ENCODE data around the gene CELSR2.
A peak's percentile ranks its signal among the peaks of the same experiment; 100 is the strongest.
"Not testable (repeated sequence)": the region's sequence is repeated elsewhere in the genome, so short reads cannot be mapped to it uniquely, and the experiment has no call there.

Gene CELSR2

DNA sequence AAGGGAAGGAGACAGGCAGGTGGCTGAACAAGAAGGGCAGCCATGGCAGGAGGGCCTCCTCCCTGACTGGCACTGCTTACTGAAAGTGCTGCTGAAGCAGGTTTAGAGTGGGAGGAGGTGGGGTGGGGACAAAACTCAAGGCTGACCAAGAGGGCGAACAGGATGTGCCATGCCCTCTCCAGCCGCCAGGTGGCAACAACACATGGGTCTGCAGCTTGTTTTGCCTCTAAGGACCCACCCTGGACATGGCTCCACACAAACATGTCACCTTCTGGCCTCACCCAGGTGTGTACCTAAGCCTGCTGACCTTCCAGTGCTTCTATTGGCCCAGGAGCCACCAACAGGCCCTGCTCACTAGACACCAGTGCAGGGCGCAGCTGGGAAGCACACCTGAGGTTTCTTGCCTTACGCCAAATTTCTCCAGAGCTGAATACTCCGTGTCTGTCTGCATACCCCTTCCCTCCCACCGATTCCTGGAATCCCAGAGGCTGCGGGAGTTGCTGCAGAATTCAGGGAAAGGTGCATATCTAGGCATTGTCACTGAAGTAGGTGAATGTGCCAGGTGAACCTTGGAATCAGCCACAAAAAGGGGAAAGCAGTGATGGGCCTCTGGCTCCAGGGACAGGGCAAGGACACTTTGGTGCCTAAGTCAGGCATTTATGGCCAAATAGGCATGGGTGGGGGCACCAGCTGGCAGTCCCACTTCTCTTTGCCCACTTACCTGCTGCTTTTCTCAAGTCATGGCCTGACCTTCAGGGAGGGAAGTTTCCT lies 28.3 kb downstream of the CELSR2 start:
- no peak for DNase-seq (ENCODE audit: low read depth)

DNA sequence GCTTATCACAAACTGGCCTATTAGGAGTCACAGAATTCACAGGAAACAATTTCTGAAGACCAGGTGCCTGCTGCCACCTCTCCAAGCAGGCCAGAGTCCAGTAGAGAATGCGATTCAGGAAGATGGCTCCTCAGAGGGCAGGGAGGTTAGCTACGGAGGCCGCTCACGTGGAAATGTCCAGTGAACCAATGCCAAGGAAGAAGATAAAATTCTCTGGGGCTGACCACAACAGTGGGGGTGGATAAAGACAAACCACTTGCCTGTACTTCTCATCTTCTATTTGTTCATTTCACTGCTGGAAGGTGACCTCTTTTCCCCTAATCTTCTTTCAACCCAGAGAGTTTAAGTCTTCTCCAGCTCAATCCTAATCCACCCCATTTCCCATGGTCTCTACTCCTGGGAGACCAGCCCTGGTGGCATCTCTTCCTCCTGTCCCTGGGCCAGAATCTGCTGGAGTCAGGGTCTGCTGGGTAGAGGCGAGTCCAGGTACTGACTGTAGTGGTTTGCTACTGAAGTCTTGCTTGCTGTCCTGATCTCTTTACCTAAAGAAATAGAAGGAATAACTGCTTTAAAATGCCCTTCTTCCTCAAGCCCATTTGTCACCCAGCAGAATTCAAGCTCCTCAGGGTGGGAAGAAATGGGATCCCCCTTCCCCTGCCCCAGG lies 30.4 kb downstream of the CELSR2 start:
- DNase-seq (ENCODE audit: low read depth): no peak

DNA sequence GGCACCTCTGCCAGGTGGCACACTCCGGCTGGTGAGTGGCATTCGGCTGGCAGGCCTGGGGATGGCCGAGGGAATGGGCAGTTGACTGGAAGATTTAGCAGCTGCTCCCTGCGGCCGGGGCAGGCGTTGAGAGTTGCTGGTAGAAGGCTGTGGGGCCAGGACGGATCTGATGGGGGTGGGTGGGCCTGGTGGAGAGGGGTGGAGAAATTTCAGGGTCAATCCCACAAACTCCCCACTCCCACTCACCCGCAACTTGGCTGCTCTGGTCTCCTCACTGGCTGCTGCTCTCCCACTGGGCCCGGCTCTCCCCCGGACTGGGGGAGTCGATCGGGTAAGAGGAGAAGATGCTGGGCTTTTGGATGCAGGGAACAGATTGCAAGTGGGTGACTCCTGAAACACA lies 31.5 kb downstream of the CELSR2 start:
- DNase-seq (ENCODE audit: low read depth): no peak

DNA sequence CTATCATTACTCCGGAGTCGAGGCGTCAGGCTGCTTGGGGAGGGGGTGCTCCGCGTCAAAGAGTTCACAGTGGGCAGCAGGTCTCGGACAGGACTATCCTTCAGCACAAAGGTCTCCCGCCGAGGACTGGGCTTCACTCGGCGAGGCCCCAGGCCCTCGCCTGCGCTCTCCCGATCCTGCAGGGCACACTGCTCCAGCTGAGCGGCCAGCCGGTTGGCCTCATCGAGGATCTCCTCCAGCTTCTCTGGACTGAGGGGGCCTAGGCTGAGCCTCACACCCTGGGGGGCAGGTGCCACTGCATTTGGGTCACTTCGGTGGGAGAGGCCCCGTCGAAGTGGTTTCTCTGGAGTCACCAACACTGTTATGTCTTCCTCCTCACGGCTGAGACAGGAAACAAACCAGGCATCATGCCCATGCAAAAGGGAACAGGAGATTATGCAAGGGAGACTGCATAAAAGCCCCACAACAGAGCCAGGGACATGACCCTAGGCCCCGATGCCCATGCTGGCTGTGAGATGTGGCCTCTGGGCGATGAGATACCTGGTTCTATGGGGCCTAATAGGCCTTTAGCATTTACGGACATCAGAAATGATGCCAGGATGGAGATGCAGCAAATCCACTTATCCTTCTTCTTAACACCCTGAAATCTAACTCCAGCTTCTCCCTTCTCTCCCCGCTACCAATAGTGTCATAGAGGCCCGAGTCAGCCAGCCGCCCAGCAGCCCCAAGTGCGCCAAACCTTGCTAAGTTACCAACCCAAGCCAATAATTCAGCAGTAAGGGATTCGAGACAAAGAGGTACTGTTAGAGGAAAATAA lies 32.5 kb downstream of the CELSR2 start:
- DNase-seq (ENCODE audit: low read depth): no peak

DNA sequence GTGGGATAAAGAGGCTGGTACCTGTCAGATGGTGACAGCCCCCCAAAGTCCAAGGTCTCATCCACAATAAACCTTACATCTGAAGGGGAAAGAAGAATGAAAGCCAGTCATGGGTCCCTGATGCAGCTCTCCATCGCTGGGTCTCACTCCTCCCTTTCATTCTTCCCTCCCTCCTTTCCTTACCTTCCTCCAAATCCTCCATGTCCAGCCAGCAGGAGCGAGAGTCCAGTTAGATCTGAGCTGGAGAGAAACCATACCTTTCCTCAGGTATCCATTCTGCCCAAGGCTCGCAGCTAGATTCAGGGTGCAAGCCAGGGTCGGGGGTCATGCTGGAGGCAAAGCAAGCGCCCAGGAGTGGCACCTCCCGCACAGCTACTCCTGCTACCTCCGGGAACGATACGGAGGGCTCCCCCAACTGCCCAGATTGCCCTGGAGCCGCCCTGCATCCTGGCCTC lies 33.2 kb downstream of the CELSR2 start:
- no peak for DNase-seq (ENCODE audit: low read depth)

DNA sequence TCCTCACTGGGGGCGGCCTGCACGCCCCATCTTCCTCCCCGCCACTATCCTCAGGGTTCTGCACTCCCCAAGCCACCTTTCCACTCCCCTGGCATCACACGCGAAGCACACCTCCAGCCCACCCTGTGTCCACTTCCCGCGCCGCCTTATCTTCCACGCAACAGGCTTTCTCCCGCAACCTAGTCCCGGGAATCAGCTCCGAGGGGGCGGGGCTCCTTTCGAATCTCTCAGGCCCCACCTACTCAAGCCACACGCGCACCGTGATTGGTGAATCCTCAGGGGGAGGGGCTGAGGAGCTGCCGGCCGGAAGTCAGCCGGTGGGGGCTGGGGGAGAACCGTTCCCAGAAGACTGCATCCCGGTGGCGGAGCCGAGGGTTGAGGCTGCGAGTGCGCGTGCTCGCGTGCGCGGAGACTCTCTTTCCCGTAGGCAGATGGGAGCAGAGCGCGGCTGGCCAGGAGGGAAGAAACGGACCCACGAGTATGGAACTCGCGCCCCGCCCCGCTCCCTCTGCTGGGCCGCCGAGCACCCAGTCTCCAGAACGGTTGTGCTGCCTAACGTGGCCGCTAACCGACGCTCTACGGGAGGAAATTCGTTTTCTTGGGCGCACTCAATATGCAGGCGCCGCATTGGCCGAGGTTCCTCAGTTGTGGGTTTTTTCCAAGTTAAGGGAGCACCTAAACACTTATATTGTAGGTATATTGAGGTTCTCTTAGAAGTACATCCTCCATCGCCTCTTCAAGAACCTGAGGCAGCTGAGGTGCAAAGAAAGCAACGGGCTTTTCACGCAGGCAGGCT lies 33.8 kb downstream of the CELSR2 start, which contains the start of gene PSRC1:
Gene PSRC1, minus strand, starts transcription at position 194 of the 796 bp plus-strand sequence.
- DNase-seq (ENCODE audit: low read depth): peak; percentile 80

DNA sequence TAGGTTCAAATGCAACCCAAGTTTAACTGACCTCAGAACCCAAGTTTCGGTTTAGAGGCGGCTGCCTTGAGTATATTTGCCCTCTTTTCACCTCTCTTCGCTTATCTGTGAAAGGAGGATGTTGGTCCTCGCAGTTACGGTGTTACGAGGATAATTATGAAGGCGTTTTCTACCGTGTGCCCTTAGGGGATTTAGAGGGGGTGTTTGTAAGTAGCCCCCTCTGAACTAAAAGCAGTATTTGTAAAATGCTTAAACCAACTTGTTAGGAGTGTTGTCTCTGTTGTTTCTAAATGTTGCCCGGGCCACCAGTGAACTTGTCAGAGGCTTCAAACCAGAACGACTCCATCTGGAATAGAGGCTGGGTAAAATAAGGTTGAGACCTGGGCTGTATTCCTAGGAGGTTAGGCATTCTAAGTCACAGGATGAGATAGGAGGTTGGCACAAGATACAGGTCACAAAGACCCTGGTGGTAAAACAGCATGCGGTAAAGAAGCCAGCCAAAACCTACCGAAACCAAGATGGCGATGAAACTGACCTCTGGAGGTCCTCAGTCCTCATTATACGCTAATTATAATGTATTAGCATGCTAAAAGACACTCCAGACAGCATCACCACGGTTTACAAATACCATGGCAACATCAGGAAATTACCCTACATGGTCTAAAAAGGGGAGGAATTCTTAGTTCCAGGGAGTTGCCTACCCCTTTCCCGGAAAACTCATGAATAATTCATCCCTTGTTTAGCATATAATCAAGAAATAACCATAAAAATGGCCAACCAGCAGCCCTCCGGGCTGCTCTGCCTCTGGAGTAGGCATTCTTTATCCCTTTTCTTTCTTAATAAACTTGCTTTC lies 34.6 kb downstream of the CELSR2 start:
- DNase-seq (ENCODE audit: low read depth): no peak

DNA sequence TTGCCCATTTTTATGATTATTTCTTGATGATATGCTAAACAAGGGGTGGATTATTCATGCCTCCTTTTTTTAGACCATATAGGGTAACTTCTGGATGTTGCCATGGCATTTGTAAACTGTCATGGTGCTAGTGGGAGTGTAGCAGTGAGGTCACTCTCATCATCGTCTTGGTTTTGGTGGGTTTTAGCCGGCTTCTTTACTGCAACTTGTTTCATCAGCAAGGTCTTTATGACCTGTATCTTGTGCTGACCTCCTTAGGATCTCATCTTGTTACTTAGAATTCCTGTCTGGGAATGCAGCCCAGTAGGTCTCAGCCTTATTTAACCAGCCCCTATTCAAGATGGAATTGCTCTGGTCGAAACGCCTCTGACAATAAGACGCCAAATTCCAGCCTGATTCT lies 37.4 kb downstream of the CELSR2 start:
- not testable (repeated sequence) for DNase-seq (ENCODE audit: low read depth)

DNA sequence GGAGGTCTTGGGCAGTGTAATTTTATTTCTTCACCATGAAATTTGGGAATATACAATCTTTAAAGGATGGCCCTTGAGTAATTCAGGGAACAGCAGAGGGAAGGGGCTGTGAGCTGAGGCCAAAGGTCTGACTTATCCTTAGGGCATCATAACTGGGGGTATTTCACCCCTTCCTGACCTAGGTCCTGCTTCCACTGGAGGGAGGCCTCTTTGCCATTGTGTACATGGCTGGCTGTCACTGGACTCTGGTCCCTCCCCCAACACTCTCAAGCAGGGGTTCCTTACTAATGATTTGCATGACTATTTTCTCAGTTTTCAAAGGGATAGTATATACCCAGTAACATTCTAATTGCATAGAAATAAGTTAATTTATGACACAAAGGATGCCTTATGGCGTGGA lies 40.8 kb downstream of the CELSR2 start:
- no peak for DNase-seq (ENCODE audit: low read depth)

DNA sequence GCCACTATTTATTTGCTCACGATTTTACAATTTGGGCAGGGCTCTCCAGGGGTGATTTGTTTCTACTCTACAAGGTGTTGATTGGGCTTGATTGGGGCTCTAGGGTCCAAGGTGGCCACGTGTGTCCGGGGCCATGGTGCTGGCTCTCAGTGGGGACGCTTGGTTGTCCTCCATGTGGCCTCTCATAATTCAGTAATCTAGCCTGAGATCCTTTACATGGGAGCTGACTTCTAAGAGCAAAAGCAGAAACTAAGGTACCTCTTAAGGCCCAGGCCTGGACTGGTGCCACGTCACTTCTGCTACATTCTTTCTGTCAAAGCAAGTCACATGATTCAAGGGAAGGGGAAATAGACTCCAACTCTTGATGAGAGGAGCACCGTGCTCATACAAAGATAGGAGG lies 41.7 kb downstream of the CELSR2 start:
- DNase-seq (ENCODE audit: low read depth): no peak

DNA sequence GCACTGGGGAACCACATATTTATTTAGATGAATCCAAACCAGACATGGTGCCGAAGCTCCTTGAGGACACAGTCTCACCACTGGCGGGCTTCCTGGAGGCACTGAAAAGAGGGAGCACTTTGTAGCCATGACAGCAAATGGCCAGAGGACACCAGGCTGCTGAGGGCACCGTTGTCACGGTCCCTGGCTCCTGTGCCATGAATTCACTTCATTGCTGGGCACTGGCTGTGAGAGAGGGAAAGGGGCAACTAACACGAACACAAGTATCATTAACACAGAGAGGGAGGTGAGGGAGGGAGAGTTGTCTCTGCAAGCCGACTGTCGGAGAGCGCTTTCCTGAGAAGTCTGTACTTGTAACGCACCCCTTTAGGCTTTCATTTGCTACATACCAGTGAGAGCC lies 43.0 kb downstream of the CELSR2 start:
- DNase-seq (ENCODE audit: low read depth): no peak

DNA sequence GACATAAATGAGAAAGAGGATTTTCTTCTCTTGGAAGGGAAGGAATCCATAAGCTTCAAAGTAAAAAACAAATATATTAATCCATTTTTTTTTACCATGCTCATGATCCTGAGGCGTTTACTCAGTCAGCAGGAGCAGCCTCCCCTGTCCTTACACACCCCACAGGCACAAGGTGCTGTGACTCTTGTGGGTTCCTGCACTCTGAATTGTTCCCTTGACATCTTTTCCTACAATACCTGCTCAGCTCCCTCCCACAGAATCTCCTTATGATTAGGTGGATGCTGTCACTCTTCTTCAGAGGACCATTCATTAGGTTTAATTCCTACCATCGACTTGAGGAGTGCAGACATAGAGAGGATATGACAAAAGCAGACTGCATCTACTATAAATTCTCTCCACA lies 43.7 kb downstream of the CELSR2 start:
- DNase-seq (ENCODE audit: low read depth): no peak

DNA sequence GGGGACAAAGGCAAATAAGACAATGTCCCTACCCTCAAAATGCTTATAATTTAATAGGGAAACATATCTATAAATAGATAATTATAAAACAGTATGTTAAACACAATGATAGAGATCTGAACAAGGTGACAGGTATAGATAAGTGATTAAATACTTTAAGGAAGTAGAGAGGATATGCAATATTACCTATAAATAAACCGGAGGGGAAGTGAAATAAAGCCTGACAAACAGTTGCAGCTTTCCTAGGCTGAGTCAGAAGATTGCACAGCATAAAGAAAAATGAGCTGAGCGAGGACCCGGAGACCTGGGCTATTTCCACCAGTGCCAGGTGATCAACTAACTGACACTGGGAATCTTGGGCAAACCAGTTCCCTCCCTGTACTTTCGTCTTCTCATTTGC lies 45.1 kb downstream of the CELSR2 start:
- DNase-seq (ENCODE audit: low read depth): no peak

DNA sequence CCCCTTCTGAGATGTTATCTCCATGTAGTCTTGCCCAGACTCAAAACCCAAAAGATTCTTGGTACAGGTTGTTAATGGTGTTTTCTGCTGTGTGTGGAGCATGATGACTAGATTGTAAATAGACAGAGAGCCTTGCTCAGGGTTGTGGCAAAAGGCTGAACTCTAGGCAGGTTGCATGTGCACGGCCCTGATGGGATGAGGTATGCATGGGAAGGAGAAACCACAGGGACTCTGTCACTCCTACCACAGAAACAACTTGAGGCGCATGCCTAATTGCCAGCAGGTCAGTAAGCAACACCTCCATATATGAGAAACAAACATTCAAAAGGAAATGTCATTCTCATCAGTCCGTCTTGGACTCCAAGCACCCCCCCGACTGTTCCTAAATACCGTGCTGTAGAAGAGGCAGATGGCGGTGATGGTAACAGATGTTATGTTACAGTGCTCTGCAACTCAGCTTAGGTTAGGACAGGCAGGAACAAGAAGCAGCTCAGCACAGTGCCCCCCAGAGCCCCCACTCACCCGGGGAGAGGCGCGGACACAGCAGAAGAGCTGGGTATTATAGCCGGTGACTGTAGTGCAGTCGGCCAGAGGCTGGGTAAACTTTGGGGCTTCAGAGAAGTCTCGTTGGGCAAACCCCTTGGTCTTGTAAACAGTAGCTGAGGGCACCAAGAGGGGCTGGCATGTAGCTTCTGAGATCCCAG lies 46.5 kb downstream of the CELSR2 start:
- no peak for DNase-seq (ENCODE audit: low read depth)

DNA sequence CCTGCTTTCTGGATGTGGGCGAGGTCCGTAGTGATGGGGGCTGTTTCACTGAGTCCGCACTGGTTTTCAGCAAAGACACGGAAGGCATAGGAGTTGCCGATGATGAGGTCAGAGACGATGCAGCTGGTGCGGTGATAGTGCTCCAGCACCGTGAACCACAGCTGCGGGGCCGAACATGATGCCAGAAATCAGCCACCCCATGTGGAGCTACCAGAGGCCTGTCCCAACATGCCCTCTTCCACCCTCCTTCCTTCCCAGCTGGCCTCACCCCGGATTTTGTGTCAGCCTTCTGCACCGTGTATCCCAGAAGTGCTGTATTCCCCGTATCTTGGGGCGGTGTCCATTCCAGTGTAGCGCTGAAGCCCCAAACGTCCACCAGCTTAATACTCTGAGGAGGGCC lies 47.4 kb downstream of the CELSR2 start:
- no peak for DNase-seq (ENCODE audit: low read depth)

DNA sequence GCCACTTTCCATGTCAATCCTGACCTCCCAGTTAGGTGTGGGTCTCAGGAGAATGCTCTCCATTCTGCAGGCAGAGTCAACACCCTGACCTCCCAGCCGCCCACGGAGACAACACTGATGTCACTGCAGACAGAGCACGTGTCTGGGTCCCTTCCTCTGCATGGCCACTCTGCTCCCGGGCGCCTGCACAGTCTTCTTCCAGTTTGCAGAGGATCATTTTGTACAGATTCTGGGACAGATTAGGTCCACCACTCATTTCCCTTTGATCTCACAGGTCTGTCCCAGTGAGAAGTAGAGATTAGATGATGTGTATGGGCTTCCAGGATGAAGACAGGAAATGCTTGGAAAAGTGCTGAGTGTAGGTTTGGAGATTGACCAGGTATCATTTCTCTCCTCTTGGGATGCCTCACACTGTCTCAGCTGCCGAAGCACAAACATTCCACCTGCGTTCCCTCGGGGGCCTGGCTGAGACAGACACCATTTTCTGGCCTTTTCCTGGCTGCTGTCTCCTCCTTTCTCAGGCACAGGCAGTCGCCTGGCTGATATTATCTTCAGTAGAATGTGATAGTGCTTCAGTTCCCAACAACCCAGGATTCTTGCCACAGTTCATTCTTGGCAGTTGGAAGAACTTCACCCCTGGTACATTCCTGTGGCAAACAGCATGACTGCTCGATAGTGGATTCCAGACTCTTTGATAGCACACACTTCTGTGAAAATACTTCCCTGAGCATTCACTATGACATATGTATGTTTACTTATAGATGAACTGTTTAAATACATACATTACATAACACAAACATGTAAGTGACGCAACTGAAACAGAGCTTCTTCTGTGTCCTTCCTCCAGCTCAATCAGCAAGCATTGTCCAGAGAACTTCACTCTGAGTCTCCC lies 49.6 kb downstream of the CELSR2 start:
- no peak for DNase-seq (ENCODE audit: low read depth)

DNA sequence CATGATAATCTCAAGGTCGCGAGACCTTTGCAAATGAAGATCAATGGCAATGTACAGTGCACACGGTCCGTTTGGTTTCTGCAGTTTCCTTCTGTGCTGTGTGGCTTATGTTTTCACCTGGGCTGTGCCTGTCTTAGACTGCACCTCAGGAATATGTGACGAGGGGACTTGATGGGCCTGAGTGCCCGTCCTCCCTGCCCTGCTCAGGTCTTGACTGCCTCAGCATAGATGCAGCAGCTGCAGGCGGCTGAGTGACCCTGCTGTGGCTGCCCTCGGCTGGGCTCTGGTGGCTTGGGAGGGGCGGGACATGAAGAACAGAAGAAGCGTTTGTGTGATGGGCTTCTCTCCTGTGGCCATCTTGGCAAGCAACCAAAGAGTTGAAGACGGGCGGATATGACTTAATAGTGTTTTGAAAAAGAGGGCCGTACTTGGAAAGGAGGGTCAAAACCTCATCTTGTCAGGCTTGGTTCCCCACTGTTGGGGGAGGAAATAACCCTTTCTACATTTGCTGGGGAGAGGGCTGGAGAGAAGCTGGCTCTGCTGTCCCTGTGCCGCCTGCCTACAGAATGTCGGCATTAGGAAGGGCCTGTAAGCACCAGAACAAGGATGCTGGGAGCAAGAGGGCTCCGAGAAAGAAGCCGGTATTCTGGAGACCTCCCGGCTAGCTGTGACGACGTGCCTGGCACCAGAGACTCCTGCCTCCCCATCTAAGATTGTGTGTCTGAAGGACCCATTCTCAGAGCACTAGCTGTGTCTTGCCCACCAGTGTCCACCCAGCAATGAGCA lies 50.4 kb downstream of the CELSR2 start:
- no peak for DNase-seq (ENCODE audit: low read depth)

DNA sequence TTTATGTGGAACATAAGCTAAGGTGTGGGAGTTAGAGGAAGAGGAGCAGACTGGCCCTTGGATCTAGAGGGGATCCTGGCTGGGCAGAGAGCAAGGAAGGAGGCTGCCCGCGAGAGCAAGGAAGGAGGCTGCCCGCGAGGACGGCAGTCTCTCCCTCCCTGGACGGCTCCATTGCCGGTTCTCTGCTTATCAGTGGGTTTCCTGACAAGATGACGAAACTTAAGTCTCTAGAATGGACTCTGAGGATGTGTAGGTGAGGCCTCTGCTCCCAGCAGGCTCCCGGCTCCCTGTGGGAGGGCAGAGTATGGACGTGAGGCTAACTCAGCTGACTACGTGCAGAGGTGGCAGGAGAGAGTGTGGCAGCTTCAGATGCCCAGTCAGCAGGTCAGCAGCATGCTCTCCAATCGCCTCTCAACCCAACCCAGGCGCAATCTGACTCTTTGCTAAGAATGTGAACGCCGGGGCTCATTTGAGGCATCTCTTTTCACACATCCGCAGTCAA lies 51.4 kb downstream of the CELSR2 start:
- DNase-seq (ENCODE audit: low read depth): no peak

All from T-helper 22 cell (primary cell).